Subcutaneous abdominal adipose tissue (tissue), 5 donors: ENCODE measurements around the gene NTM.

ENCODE experiments used
- H3K27ac ChIP-seq: one replicate; pipeline ENCODE4 v1.7.0; 2013; ENCODE audit warnings: low read depth, mild to moderate bottlenecking, inconsistent platforms, low read length, moderate library complexity
- H3K27me3 ChIP-seq, 5 donors: one replicate each; pipeline ENCODE4 v1.7.0; 2013; ENCODE audit warnings: low read length in 5 of 5, inconsistent platforms in 1 of 5; ENCODE audit not compliant: control insufficient read depth in 5 of 5, insufficient read depth in 4 of 5
- H3K36me3 ChIP-seq, 5 donors: one replicate each; pipeline ENCODE4 v1.7.0; 2013; ENCODE audit warnings: low read length in 5 of 5; ENCODE audit not compliant: control insufficient read depth in 5 of 5, insufficient read depth in 5 of 5
- H3K4me1 ChIP-seq, 5 donors: one replicate each; pipeline ENCODE4 v1.7.0; 2013; ENCODE audit warnings: low read length in 5 of 5, mild to moderate bottlenecking in 3 of 5, moderate library complexity in 1 of 5; ENCODE audit not compliant: control insufficient read depth in 5 of 5, insufficient read depth in 5 of 5
- H3K4me3 ChIP-seq, 5 donors: one replicate each; pipeline ENCODE4 v1.7.0; 2013; ENCODE audit warnings: low read length in 5 of 5, low read depth in 1 of 5
- H3K9ac ChIP-seq, 5 donors: one replicate each; pipeline ENCODE4 v1.7.0; 2013; ENCODE audit warnings: low read length in 5 of 5, mild to moderate bottlenecking in 4 of 5, moderate library complexity in 3 of 5
- H3K9me3 ChIP-seq, 5 donors: one replicate each; pipeline ENCODE4 v1.7.0; 2013; ENCODE audit warnings: low read length in 5 of 5; ENCODE audit not compliant: control insufficient read depth in 5 of 5
- donor health status: healthy.
- donor health status: healthy.
- donor health status: healthy.
- donor health status: healthy.
- donor health status: healthy.

Gene NTM

DNA sequence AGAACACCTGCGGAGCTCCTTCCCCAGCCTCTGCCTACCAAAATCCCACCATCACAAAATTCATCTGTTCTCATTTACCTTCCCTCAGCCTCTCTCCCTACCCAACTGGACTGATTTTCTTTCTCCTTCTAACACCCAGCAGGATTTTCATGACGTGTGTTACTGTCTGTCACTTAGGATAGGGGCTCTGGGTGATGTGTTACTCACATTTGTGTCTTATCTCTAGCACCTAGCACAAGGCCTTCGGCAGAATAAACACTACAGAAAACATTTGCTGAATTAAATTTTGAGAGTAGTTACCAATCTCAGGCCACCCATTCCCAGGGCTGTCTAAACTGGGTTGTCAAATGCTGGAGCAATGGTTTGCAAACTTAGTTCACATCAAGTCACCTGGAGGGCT, 88.0 kb downstream of the NTM start:
- H3K27ac ChIP-seq = no peak overlapping the region
- no peaks in the 10 kb centered on the region for H3K4me1 ChIP-seq
- no peak overlapping the region for H3K9ac ChIP-seq
- H3K4me3 ChIP-seq = no peak overlapping the region
- no peaks in the 10 kb centered on the region for H3K9me3 ChIP-seq
- no peaks in the 10 kb centered on the region for H3K27me3 ChIP-seq
- H3K36me3 ChIP-seq = no peaks in the 10 kb centered on the region

DNA sequence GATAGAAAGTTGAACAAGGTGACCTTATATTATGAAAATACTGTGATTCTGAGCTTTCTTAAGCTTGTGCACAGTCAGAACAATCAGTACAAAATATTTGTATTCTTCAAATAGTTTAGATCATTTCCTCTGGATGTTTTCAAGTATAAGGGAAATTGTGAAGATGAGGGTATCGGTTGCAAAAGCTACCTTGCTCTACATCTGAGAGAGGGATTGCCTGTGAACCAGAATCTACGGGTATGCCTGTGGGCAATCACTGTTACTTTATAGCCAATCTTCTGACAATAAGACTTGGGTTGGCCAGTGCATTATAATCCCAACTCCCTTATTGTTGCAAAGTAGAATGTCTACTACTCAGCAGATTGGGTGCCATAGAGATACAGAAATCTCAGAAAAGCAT, 90.5 kb downstream of the NTM start:
- H3K4me3 ChIP-seq = no peak overlapping the region
- no peak overlapping the region for H3K9ac ChIP-seq
- no peaks in the 10 kb centered on the region for H3K9me3 ChIP-seq

DNA sequence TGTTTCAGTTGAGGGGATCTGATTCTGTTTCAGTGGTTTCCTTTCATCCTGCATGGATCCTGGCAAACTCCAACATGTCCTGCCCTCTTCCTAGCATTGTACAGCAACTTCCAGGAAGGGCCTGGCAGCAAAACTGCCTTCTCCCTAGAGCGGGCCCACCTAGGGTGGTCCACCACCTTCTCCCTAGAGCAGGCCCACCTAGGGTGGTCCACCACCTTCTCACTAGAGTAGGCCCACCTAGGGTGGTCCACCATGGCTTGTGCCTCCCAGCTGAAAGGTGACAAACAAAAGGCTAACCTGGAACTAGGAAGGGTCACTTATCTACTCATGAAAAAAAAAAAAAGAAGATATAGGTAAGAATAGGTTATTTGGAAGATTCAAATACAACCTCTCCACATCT, 92.2 kb downstream of the NTM start:
- Histone ChIP-seq H3K36me3 (no peaks in the 10 kb centered on the region), H3K9me3 (no peaks in the 10 kb centered on the region), H3K4me3 (no peak overlapping the region), H3K4me1 (peaks cover 0 to 11% (median 6%) of the 10 kb centered on the region in 5 donors), H3K9ac (no peak overlapping the region), H3K27me3 (no peaks in the 10 kb centered on the region), H3K27ac (no peak overlapping the region)

More for the DNA sequence above, 90.5 kb downstream of the NTM start:
- no peak overlapping the region for H3K27ac ChIP-seq
- H3K4me1 ChIP-seq = peaks cover 0 to 11% (median 3%) of the 10 kb centered on the region in 5 donors
- no peaks in the 10 kb centered on the region for H3K36me3 ChIP-seq
- no peaks in the 10 kb centered on the region for H3K27me3 ChIP-seq

- Histone ChIP-seq H3K4me3 (no peak overlapping the region), H3K9ac (no peak overlapping the region), H3K36me3 (no peaks in the 10 kb centered on the region), H3K4me1 (peaks cover 2 to 15% (median 11%) of the 10 kb centered on the region in 5 donors), H3K9me3 (no peaks in the 10 kb centered on the region), H3K27me3 (no peaks in the 10 kb centered on the region), H3K27ac (no peak overlapping the region)
Observed at GRCh38 chr11:131463162-131463561, 92.7 kb downstream of the NTM start.

GRCh38 chr11:131463649-131464425, 93.4 kb downstream of the NTM start:
- Histone ChIP-seq H3K36me3 (no peaks in the 10 kb centered on the region), H3K27ac (no peak overlapping the region), H3K27me3 (no peaks in the 10 kb centered on the region), H3K9me3 (no peaks in the 10 kb centered on the region), H3K9ac (no peak overlapping the region), H3K4me3 (no peak overlapping the region), H3K4me1 (peaks cover 2 to 22% (median 17%) of the 10 kb centered on the region in 5 donors)

DNA sequence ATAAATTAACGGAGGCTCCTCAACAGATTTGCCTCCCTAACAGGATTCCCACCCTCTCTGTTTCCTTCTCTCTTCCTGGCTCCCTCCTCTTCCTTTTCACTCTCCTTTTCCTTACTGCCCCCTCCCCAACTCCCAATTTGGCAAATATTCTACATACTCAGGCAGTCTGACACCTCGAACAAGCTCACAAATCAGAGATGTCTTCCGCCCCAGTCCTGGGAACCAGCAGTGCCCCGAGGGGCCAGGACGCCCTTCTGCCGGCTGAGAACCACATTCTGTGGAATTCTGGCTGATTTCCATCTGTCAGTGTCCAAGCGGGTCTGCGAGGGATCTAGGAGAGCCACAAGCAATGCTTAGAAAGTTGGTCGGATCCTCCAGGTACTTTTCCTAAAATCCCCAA, 94.0 kb downstream of the NTM start:
- H3K4me1 ChIP-seq = peaks cover 2 to 24% (median 17%) of the 10 kb centered on the region in 5 donors
- no peaks in the 10 kb centered on the region for H3K27me3 ChIP-seq
- no peaks in the 10 kb centered on the region for H3K9me3 ChIP-seq
- H3K36me3 ChIP-seq = no peaks in the 10 kb centered on the region
- no peak overlapping the region for H3K4me3 ChIP-seq
- H3K27ac ChIP-seq = no peak overlapping the region
- no peak overlapping the region for H3K9ac ChIP-seq

- peaks cover 2 to 24% (median 17%) of the 10 kb centered on the region in 5 donors for H3K4me1 ChIP-seq
- no peak overlapping the region for H3K27ac ChIP-seq
- H3K9me3 ChIP-seq = no peaks in the 10 kb centered on the region
- no peak overlapping the region for H3K4me3 ChIP-seq
- no peak overlapping the region for H3K9ac ChIP-seq
- H3K36me3 ChIP-seq = no peaks in the 10 kb centered on the region
- no peaks in the 10 kb centered on the region for H3K27me3 ChIP-seq
Observed at GRCh38 chr11:131465039-131465438, 94.6 kb downstream of the NTM start.

- H3K36me3 ChIP-seq = no peaks in the 10 kb centered on the region
Observed at GRCh38 chr11:131465746-131466145, 95.3 kb downstream of the NTM start.

DNA sequence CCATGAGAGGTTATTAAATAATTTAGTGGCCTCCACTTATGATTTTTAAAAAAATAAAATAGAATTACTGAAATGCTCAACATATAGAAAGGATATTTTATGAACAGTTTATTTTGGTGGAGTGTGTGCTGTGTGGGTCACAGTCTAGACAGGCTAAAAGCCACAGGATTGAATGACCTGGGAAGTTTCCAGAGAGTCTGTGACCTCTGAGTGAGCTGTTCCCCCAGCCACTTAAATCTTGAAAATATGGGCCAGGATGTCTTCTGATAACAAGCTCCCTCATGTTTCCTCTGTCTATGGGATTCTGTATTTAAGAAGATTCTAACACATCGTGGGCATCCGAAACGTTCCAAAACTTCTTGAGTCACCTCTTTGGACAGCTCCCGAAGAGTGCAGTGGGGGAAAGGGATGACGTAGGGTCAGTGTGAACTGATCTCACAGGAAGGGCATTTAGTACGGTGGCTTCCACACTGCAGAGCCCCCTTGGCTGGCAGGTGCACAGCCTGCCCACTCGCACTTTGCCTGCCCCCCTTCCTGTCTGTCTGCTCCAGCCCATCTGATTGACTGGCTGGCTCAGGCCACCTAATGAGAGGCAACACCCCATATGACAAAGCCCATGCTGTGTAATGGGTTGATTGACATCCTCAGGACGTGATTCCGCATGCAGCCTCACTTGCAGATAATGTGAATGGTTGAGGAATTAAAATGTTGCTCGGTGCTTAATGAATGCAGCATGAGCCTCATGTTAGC, 97.4 kb downstream of the NTM start:
- H3K36me3 ChIP-seq = no peaks in the 10 kb centered on the region
- H3K9ac ChIP-seq = no peak overlapping the region
- peaks cover 2 to 24% (median 17%) of the 10 kb centered on the region in 5 donors for H3K4me1 ChIP-seq
- no peaks in the 10 kb centered on the region for H3K9me3 ChIP-seq
- H3K27me3 ChIP-seq = no peaks in the 10 kb centered on the region
- no peak overlapping the region for H3K27ac ChIP-seq
- H3K4me3 ChIP-seq = no peak overlapping the region

More at GRCh38 chr11:131465746-131466145, 95.3 kb downstream of the NTM start:
- no peaks in the 10 kb centered on the region for H3K9me3 ChIP-seq
- H3K27me3 ChIP-seq = no peaks in the 10 kb centered on the region
- no peak overlapping the region for H3K27ac ChIP-seq
- peaks cover 2 to 24% (median 17%) of the 10 kb centered on the region in 5 donors for H3K4me1 ChIP-seq
- H3K4me3 ChIP-seq = no peak overlapping the region
- no peak overlapping the region for H3K9ac ChIP-seq

GRCh38 chr11:131468565-131468964, 98.2 kb downstream of the NTM start:
- H3K27me3 ChIP-seq = no peaks in the 10 kb centered on the region
- H3K4me1 ChIP-seq = peaks cover 2 to 24% (median 17%) of the 10 kb centered on the region in 5 donors
- H3K36me3 ChIP-seq = no peaks in the 10 kb centered on the region
- no peak overlapping the region for H3K9ac ChIP-seq
- H3K4me3 ChIP-seq = no peak overlapping the region
- H3K9me3 ChIP-seq = no peaks in the 10 kb centered on the region
- H3K27ac ChIP-seq = no peak overlapping the region
